Epithelial cell of proximal tubule (primary cell): Measurements from ENCODE around the gene PDE8B. TPM values are rescaled to one million over a fixed set of nuclear protein-coding genes. Genes with fewer than 3 reads are reported as not detected.

Source experiments
- DNase-seq: peaks from one replicate; pipeline ENCODE4 v3.0.0-alpha.2; 2011; ENCODE audit warnings: low read depth
- H3K4me3 ChIP-seq: 2 replicates; pipeline ENCODE4 v1.5.1; 2011; ENCODE audit warnings: low read depth, mild to moderate bottlenecking, low read length
- CTCF ChIP-seq: conservative IDR thresholded peaks from 2 replicates; pipeline ENCODE4 v1.5.1; 2012; ENCODE audit warnings: low read depth, mild to moderate bottlenecking, low read length
- total RNA-seq: library from RNA; depleted of rRNA; stranded (reverse); fragments of >200 nt; gene quantifications from 2 replicates; pipeline ENCODE4 v1.2.3, GENCODE V29; 2015

Gene PDE8B
- total RNA-seq, 1 donor from 2014 or later = 0.35 TPM

GRCh38 chr5:77427998-77428397 lies 217.5 kb downstream of the PDE8B start:
- no peak for DNase-seq
- no peak overlapping the region for H3K4me3 ChIP-seq
- TF ChIP-seq CTCF = no peak

- DNase-seq = no peak
- H3K4me3 ChIP-seq = no peak overlapping the region
- no peak for TF ChIP-seq CTCF
Measured at GRCh38 chr5:77428526-77428925, 218.0 kb downstream of the PDE8B start.

DNA sequence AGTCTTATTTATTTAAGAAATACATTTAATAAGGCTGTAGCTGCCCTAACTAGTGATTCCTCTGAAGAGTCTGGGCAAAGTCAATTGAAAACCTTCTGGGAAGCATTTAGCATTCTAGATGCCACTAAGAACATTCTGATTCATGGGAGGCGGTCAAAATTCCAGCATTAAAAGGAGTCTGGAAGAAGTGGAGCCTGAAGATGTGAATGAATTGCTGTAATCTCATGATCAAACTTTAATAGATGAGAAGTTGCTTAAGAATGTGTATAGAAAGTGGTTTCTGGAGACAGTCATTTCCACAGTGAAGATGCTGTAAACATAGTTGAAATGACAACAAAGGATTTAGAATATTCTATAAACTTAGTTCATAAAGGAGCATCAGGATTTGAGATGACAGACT lies 220.2 kb downstream of the PDE8B start:
- peak; percentile 6 for DNase-seq
- no peak for TF ChIP-seq CTCF
- no peak overlapping the region for H3K4me3 ChIP-seq

DNA sequence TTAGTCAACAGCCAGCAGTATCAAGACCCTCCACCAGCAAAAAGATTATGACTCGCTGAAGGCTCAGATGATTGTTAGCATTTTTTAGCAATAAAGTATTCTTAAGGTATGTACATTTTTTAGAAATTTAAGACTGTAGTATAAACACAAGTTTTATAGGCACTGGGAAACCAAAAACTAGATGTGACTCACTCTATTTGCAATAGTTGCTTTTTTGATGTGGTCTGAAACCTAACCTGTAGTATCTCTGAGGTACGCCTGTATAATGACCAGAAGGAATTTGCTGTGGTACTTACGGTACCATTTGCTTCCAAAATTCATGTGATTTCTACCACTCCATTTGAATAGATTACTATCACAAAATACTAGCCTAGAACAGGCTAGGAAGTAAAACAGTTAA lies 220.8 kb downstream of the PDE8B start:
- TF ChIP-seq CTCF = no peak
- no peak for DNase-seq
- H3K4me3 ChIP-seq = no peak overlapping the region

DNA sequence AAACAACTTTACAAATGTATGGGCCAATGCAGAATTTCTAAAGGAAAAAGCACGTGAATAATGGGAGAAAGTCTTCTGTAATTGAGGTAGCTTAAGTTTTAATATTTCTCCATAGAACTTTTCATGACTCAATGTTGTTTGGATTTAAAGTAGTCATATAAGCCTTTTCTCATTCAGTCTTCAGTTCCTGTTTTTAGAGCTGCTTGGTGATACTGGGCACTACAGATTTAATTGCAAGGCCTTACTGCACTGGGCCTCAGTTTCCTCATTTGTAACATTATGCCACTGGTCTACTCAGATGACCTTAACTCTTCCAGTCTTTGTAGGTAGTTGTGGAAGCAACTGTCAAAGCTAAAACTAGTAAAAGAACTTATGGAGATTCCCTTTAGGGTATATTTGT lies 221.2 kb downstream of the PDE8B start:
- H3K4me3 ChIP-seq = no peak overlapping the region
- TF ChIP-seq CTCF = no peak
- DNase-seq = no peak

- no peak overlapping the region for H3K4me3 ChIP-seq
- no peak for DNase-seq
- peak; percentile 31 for TF ChIP-seq CTCF
Measured at GRCh38 chr5:77437194-77437593, 226.7 kb downstream of the PDE8B start.

DNA sequence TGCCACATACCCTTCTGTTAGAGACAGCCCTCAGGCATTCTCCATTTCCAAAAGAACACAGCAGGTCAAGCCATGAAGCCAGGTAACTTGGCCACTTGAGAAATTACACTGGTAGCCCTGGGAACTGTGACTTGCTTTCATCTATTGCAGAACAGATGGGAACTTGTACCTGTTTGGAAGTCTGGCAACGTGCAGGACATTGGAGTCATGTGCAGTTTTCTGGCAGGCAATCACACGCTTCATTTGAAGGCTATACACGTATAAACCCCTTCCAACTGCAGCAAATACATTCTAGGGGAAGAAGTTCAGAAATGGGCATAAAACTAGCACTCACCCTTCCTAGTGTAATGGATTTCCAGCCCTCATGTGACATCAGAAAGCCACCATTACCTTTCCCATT lies 227.6 kb downstream of the PDE8B start:
- TF ChIP-seq CTCF = no peak
- DNase-seq = no peak
- H3K4me3 ChIP-seq = no peak overlapping the region
